ENCODE measurements around the gene SLC25A12.

DNA sequence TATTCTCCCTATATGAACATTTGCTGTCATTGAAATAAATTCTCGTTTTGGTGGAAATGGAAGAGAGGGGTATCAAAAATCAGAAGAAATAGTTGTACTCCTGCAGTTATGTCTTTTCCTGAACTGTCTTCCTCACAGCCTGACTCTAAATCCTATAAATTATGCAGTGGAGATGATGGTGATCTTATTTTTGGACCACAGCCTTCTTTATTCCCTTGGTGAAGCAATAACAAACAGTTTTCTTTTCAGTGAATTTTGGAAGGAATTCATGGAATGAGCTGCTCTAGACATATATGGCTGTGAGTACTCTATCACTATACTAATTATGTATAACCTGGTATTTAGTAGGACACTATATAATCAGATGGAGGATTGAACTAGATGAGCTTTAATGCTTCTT, 1.7 kb upstream of the SLC25A12 start:
- TF ChIP-seq TAF1 (IDR thresholded peaks at IDR 0.05; ENCODE audit: borderline replicate concordance, low read depth, low read length) (no peak), JUNB (IDR thresholded peaks at IDR 0.05) (no peak), SRF (IDR thresholded peaks at IDR 0.05; ENCODE audit: low read depth in 2 of 2, low read length in 2 of 2) (no peak), BCL3 (IDR thresholded peaks at IDR 0.05; ENCODE audit: borderline replicate concordance, insufficient read depth, low read depth, low read length, poor library complexity, severe bottlenecking) (no peak), EZH2 (IDR thresholded peaks at IDR 0.05; ENCODE audit: borderline replicate concordance, control insufficient read depth, low read depth, low read length) (no peak), SMARCA5 (IDR thresholded peaks at IDR 0.05) (no peak), USF1 (IDR thresholded peaks at IDR 0.05; ENCODE audit: borderline replicate concordance, extremely low read length, insufficient read depth, low read depth, low read length) (no peak), POLR2A (IDR thresholded peaks at IDR 0.05; ENCODE audit: low read depth, low read length) (no peak), ZNF274 (IDR thresholded peaks at IDR 0.05; ENCODE audit: insufficient read depth, insufficient read length) (no peak), POLR2AphosphoS5 (IDR thresholded peaks at IDR 0.05; ENCODE audit: low read length) (no peak)
- TF ChIP-seq, protein P1, sequence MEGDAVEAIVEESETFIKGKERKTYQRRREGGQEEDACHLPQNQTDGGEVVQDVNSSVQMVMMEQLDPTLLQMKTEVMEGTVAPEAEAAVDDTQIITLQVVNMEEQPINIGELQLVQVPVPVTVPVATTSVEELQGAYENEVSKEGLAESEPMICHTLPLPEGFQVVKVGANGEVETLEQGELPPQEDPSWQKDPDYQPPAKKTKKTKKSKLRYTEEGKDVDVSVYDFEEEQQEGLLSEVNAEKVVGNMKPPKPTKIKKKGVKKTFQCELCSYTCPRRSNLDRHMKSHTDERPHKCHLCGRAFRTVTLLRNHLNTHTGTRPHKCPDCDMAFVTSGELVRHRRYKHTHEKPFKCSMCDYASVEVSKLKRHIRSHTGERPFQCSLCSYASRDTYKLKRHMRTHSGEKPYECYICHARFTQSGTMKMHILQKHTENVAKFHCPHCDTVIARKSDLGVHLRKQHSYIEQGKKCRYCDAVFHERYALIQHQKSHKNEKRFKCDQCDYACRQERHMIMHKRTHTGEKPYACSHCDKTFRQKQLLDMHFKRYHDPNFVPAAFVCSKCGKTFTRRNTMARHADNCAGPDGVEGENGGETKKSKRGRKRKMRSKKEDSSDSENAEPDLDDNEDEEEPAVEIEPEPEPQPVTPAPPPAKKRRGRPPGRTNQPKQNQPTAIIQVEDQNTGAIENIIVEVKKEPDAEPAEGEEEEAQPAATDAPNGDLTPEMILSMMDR (IDR thresholded peaks at IDR 0.05 in 2 of 3, conservative IDR thresholded peaks at IDR 0.05 in 1 of 3; ENCODE audit: control insufficient read depth in 2 of 3, extremely low read depth in 1 of 3, insufficient read depth in 1 of 3, low read depth in 3 of 3, low read length in 3 of 3), result no peak
